Suprapubic skin (tissue), 4 donors: ENCODE data around the gene PHKB. TPM values are rescaled to one million over a fixed set of nuclear protein-coding genes. Genes with fewer than 3 reads are reported as not detected.

ENCODE experiments used
- DNase-seq, 2 donors: peaks; one replicate each; pipeline ENCODE4 v3.0.0-alpha.2; 2019; ENCODE audit warnings: low spot score in 2 of 2
- H3K27ac ChIP-seq: fragments of 200-600 bp; sonication (generic); one replicate; pipeline ENCODE4 v1.5.1; 2019
- H3K27me3 ChIP-seq: fragments of 200-600 bp; sonication (generic); one replicate; pipeline ENCODE4 v1.5.1; 2019
- H3K36me3 ChIP-seq: fragments of 200-600 bp; sonication (generic); one replicate; pipeline ENCODE4 v1.5.1; 2019
- H3K4me1 ChIP-seq: fragments of 200-600 bp; sonication (generic); one replicate; pipeline ENCODE4 v1.5.1; 2019
- H3K4me3 ChIP-seq: fragments of 200-600 bp; sonication (generic); one replicate; pipeline ENCODE4 v1.5.1; 2019; ENCODE audit warnings: mild to moderate bottlenecking
- H3K9me3 ChIP-seq: fragments of 200-600 bp; sonication (generic); one replicate; pipeline ENCODE4 v1.5.1; 2019
- CTCF ChIP-seq, 2 donors: fragments of 200-600 bp in 1 of 2; fragments of 450-650 bp in 1 of 2; sonication (generic) in 1 of 2; IDR thresholded peaks; one replicate each; pipeline ENCODE4 v1.5.1; 2016 to 2019; ENCODE audit warnings: antibody characterized with exemption in 2 of 2, mild to moderate bottlenecking in 1 of 2, moderate library complexity in 1 of 2
- EP300 ChIP-seq: sonication (generic); formaldehyde crosslinking; IDR thresholded peaks from one replicate; pipeline ENCODE4 v1.6.1; 2017; ENCODE audit warnings: antibody characterized with exemption
- POLR2A ChIP-seq, 2 donors: fragments of 450-650 bp; IDR thresholded peaks; one replicate each; pipeline ENCODE4 v1.6.1; 2017; ENCODE audit warnings: antibody characterized with exemption in 2 of 2, mild to moderate bottlenecking in 2 of 2, moderate library complexity in 2 of 2
- POLR2AphosphoS5 ChIP-seq, 3 donors: sonication (generic); formaldehyde crosslinking; IDR thresholded peaks; one replicate each; pipeline ENCODE4 v1.6.1; 2017; ENCODE audit warnings: antibody characterized with exemption in 3 of 3
- WGBS: methylation state at CpG from one replicate; pipeline ENCODE4 v1.1.5; 2018; 5-methylcytosine and 5-hydroxymethylcytosine counted together
- total RNA-seq, 4 donors: library from RNA; depleted of rRNA; stranded (reverse); fragments of >200 nt; gene quantifications; one replicate each; pipeline ENCODE4 v1.1.0, GENCODE V29; 2016

Gene PHKB
- total RNA-seq, 4 donors from 2014 or later: 28.7 to 92.9 (median 43.1) TPM

DNA sequence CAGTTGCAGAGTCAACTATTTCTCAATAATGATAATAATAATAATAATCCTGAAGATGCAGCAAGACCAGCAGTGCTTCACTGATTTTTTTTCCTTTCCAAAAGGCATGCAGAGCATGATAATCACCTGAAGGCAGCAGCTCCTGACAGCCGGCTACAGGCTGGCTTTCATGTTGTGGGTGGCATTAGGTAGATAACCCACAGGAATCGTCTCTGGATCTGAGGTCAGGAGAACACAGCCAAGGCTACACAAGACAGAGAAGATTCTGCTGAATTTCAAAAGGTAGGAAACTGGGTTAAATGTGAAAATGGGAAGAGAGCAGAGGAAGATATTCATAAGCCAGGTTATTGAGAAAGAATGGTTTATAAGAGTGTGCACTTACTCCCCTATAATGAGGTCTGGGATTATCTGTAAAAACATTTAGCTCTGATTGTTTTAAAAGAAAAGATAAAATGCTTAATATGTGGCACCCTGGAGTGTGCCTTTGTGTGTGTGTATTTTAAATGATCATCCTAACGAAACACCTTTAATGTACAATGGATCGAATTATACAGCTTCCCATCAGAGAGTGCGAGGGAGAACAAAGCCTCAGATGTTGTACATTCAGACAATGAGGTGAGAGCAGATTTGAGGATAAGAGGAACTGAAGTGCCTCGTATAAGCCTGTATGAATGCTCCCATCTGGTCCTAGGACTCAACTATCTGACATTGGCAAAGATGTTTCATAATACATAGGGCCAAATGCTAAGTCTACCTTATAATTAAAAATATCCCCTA is 273.1 kb downstream of the PHKB start:
- H3K4me1 ChIP-seq: no peaks in the 10 kb centered on the region
- H3K27ac ChIP-seq: no peak overlapping the region
- 65% methylated on average over 6 of the region's 6 CpGs for WGBS
- no peak for TF ChIP-seq POLR2A (IDR thresholded peaks at IDR 0.05)
- DNase-seq: no peak
- H3K4me3 ChIP-seq: no peak overlapping the region
- H3K36me3 ChIP-seq: no peaks in the 10 kb centered on the region
- no peaks in the 10 kb centered on the region for H3K27me3 ChIP-seq
- peaks cover 4% of the 10 kb centered on the region for H3K9me3 ChIP-seq

DNA sequence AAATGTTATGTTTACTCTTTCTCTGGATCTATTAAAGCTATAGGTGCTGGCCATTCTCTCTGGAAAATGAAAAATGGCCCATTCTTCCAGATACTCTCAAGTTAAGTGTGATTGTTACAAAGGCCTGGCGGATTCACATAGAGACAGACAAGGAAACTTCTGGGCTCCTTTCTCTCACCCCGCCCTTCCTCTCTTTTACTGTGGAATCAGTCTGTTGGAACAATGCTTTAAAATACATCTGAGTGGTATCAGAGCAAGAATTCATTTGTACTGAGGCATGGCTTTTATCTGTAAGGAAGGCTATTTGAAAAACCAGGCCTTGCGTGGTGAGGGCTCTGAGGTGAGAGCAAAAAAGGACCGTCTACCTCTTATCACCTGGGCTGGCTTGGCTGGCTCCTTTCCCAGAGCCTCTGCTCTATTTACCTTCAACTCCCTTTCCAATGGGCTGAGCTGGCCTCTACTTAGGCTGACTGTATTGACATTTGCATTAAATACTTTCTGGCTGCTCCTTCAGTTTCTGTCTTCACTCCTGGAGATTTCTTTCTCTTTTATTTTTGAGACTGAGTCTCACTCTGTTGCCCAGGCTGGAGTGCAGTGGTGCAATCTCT is 274.0 kb downstream of the PHKB start:
- DNase-seq: no peak

DNA sequence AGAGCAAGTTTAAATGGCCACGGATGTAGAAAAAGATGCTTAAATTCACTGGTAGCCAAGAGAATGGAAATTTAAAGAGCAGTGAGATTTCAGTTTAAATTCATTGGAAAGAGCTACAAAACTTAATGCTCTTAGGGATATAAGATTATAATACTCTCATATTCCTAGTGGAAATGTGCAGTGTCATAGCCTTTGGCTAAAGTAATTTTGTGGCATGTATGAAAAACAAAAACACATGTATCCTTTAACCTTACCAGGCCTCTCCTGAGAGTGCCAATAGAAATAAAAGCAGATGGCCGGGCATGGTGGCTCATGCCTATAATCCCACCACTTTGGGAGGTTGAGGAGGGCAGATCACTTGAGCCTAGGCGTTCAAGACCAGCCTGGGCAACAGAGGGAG is 289.2 kb downstream of the PHKB start:
- no peak for TF ChIP-seq CTCF (IDR thresholded peaks at IDR 0.05)
- no peaks in the 10 kb centered on the region for H3K27me3 ChIP-seq

More for the DNA sequence above, 274.0 kb downstream of the PHKB start:
- 77% methylated on average over 4 of the region's 4 CpGs for WGBS
- H3K36me3 ChIP-seq: no peaks in the 10 kb centered on the region
- no peaks in the 10 kb centered on the region for H3K27me3 ChIP-seq
- TF ChIP-seq EP300 (no peak), CTCF (IDR thresholded peaks at IDR 0.05) (no peak), POLR2AphosphoS5 (IDR thresholded peaks at IDR 0.05) (no peak), POLR2A (IDR thresholded peaks at IDR 0.05) (no peak)
- no peak overlapping the region for H3K27ac ChIP-seq
- peaks cover 8% of the 10 kb centered on the region for H3K9me3 ChIP-seq
- no peak overlapping the region for H3K4me3 ChIP-seq
- no peaks in the 10 kb centered on the region for H3K4me1 ChIP-seq

More for the DNA sequence above, 289.2 kb downstream of the PHKB start:
- 62% methylated on average over 3 of the region's 3 CpGs for WGBS
- Histone ChIP-seq H3K27ac (no peak overlapping the region), H3K4me1 (no peaks in the 10 kb centered on the region), H3K9me3 (no peaks in the 10 kb centered on the region), H3K4me3 (no peak overlapping the region), H3K36me3 (no peaks in the 10 kb centered on the region)
- DNase-seq: no peak

Other genes with a start within 250 kb of the PHKB start
- gene ITFG1, start 268 bp upstream of the PHKB start, total RNA-seq: 10 to 100 TPM; 27.4 to 47.0 (median 36.9) TPM